ENCODE results near the gene RAB3GAP1.

DNA sequence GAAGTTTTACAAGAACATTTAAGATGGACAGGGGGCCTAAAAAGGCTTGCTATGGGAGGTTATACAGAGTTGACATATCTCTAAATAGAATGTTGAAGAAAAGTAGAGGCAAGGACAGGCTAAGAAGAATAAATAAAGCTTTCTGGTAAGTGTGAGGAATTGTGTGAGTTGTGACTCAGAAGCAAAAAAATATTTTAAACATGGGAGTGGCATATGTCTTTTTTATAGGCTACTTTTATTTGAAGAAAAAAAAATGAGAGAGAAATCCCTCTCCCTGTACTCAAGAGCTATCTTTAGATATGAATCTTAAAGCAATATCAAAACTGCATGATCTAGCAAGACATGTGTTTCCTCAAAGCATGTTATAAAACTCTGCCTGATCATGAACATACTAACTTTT is 41.1 kb downstream of the RAB3GAP1 start:
- TF ChIP-seq PKNOX1 (IDR thresholded peaks at IDR 0.05): no peak
- no peak for TF ChIP-seq FOXM1 (IDR thresholded peaks at IDR 0.05; ENCODE audit: borderline replicate concordance)
- TF ChIP-seq ZNF384 (IDR thresholded peaks at IDR 0.05): no peak
- TF ChIP-seq TARDBP (IDR thresholded peaks at IDR 0.05): no peak
- no peak for TF ChIP-seq ARNT (IDR thresholded peaks at IDR 0.05)
- no peak for TF ChIP-seq BHLHE40 (IDR thresholded peaks at IDR 0.05; ENCODE audit: borderline replicate concordance)
- TF ChIP-seq SP1 (IDR thresholded peaks at IDR 0.05): no peak
